AML-193 (cell line): ENCODE results near the gene POLR3E.

ENCODE experiments used
- DNase-seq, 2 experiments: peaks; one replicate each; lab custom pipeline; 2025; lab: John Stamatoyannopoulos, UW

Gene POLR3E

GRCh38 chr16:22316411-22316811, 19.2 kb downstream of the POLR3E start:
- no peak for DNase-seq

GRCh38 chr16:22317001-22317530, 19.9 kb downstream of the POLR3E start:
- DNase-seq = no peak

GRCh38 chr16:22317625-22318024, 20.4 kb downstream of the POLR3E start:
- DNase-seq = no peak

GRCh38 chr16:22318690-22319358, 21.6 kb downstream of the POLR3E start:
- DNase-seq = peak; percentile 25 to 33

GRCh38 chr16:22320572-22321339, 23.5 kb downstream of the POLR3E start:
- DNase-seq = no peak

GRCh38 chr16:22321340-22322001, 24.3 kb downstream of the POLR3E start:
- DNase-seq = peak; percentile 44 to 64

GRCh38 chr16:22322021-22322471, 24.8 kb downstream of the POLR3E start:
- DNase-seq = no peak

- no peak for DNase-seq
These were observed 25.5 kb downstream of the POLR3E start for GRCh38 chr16:22322741-22323140.

- no peak for DNase-seq
These were observed 26.2 kb downstream of the POLR3E start for GRCh38 chr16:22323173-22323958.

- no peak for DNase-seq
These were observed 27.0 kb downstream of the POLR3E start for GRCh38 chr16:22323959-22324786.

GRCh38 chr16:22324787-22325597, 27.8 kb downstream of the POLR3E start:
- no peak for DNase-seq

GRCh38 chr16:22325598-22326368, 28.6 kb downstream of the POLR3E start:
- no peak for DNase-seq

GRCh38 chr16:22326369-22326652, 29.1 kb downstream of the POLR3E start:
- DNase-seq = no peak

- DNase-seq = no peak
These were observed 29.7 kb downstream of the POLR3E start for GRCh38 chr16:22326771-22327445.

- DNase-seq = no peak
These were observed 30.2 kb downstream of the POLR3E start for GRCh38 chr16:22327446-22327775.

GRCh38 chr16:22328081-22328725, 31.0 kb downstream of the POLR3E start:
- no peak for DNase-seq

- no peak for DNase-seq
These were observed 32.0 kb downstream of the POLR3E start for GRCh38 chr16:22329199-22329695.

- DNase-seq = no peak
These were observed 33.1 kb downstream of the POLR3E start for GRCh38 chr16:22330326-22330725.
